Left lung (tissue), 10 donors: ENCODE results near the gene RFX5. TPM values are rescaled to one million over a fixed set of nuclear protein-coding genes. Genes with fewer than 3 reads are reported as not detected.
A peak's percentile ranks its signal among the peaks of the same experiment; 100 is the strongest.

Source experiments
- ATAC-seq: fragments of 200-7000 bp; cut with Tn5 transposase; one replicate; pipeline ENCODE4 v1.9.1; 2020; ENCODE audit warnings: moderate library complexity
- DNase-seq, 4 donors: peaks; one replicate each; pipeline ENCODE4 v3.0.0-alpha.2; 2013 to 2020
- H3K27ac ChIP-seq, 2 donors: fragments of 200-600 bp; sonication (generic) in 1 of 2; one replicate each; pipeline versions ENCODE4 v1.5.0 to v1.8.0; 2020 to 2021
- H3K27me3 ChIP-seq, 2 donors: fragments of 200-600 bp; sonication (generic) in 1 of 2; one replicate each; pipeline versions ENCODE4 v1.5.0 to v1.8.0; 2020 to 2021
- H3K36me3 ChIP-seq, 2 donors: fragments of 200-600 bp; sonication (generic) in 1 of 2; one replicate each; pipeline versions ENCODE4 v1.5.0 to v1.8.0; 2020 to 2021
- H3K4me1 ChIP-seq, 2 donors: fragments of 200-600 bp; one replicate each; pipeline ENCODE4 v1.8.0; 2021
- H3K4me3 ChIP-seq, 2 donors: fragments of 200-600 bp; sonication (generic) in 1 of 2; one replicate each; pipeline versions ENCODE4 v1.5.0 to v1.8.0; 2020 to 2021; ENCODE audit warnings: mild to moderate bottlenecking in 1 of 2
- H3K9me3 ChIP-seq, 2 donors: fragments of 200-600 bp; sonication (generic) in 1 of 2; one replicate each; pipeline versions ENCODE4 v1.5.0 to v1.8.0; 2020 to 2021
- CTCF ChIP-seq, 2 donors: fragments of 200-600 bp; sonication (generic) in 1 of 2; IDR thresholded peaks; one replicate each; pipeline versions ENCODE4 v1.5.0 to v1.8.0; 2021; ENCODE audit warnings: antibody characterized with exemption in 2 of 2
- intact Hi-C, 2 donors: fragments of 100-400 bp; cut with DNase I; formaldehyde crosslinking; loops; one replicate each; pipeline versions ENCODE4 v1.11.2 to v1.14.2; 2022
- polyA plus RNA-seq, 6 donors: library from polyadenylated mRNA; unstranded; fragments of 120-200 nt; gene quantifications; one replicate each; pipeline ENCODE4 v1.2.1, GENCODE V29; 2013; ENCODE audit not compliant: insufficient read length in 6 of 6
- total RNA-seq, 2 donors: library from RNA; stranded (reverse); fragmentation: NEBNext Ultra II Directional; extraction: Animal tissue kit (Norgen Biotek cat#: 25700); gene quantifications; one replicate each; pipeline ENCODE4 v1.2.1, GENCODE V29; 2021
- donor health status: DM: no; HTN: yes; CAD: no.
- donor health status: DM: no; HTN: no; CAD: no.

RFX5 gene
- total and polyA plus RNA-seq, 8 donors: 37.1 to 63.3 (median 43.7) TPM

GRCh38 chr1:151340870-151341754 lies 5.9 kb downstream of the RFX5 start:
- Histone ChIP-seq H3K4me3 (no peak overlapping the region), H3K27me3 (no peaks in the 10 kb centered on the region), H3K9me3 (no peaks in the 10 kb centered on the region), H3K27ac (peak overlapping the region in 1 of 2 donors; percentile 42), H3K4me1 (peaks cover 0 to 18% of the 10 kb centered on the region in 2 donors), H3K36me3 (peaks cover 0 to 34% of the 10 kb centered on the region in 2 donors)
- peak; percentile 70 to 72 for TF ChIP-seq CTCF (IDR thresholded peaks at IDR 0.05)
- intact Hi-C loops: no loop called here
- ATAC-seq (peak; percentile 87), DNase-seq (peak in 2 of 4 donors; percentile 65 to 82)

GRCh38 chr1:151336556-151336955 lies 10.5 kb downstream of the RFX5 start:
- no peaks in the 10 kb centered on the region for H3K27me3 ChIP-seq
- H3K4me1 ChIP-seq: peaks cover 0 to 7% of the 10 kb centered on the region in 2 donors
- no peak overlapping the region for H3K27ac ChIP-seq
- no peak overlapping the region for H3K4me3 ChIP-seq
- no peaks in the 10 kb centered on the region for H3K36me3 ChIP-seq
- DNase-seq (no peak), ATAC-seq (no peak)
- no peak for TF ChIP-seq CTCF (IDR thresholded peaks at IDR 0.05)
- H3K9me3 ChIP-seq: no peaks in the 10 kb centered on the region
- intact Hi-C loops: no loop called here

GRCh38 chr1:151334822-151335221 lies 12.2 kb downstream of the RFX5 start:
- DNase-seq (no peak), ATAC-seq (no peak)
- H3K4me1 ChIP-seq: no peaks in the 10 kb centered on the region
- H3K4me3 ChIP-seq: no peak overlapping the region
- no peaks in the 10 kb centered on the region for H3K27me3 ChIP-seq
- intact Hi-C loops: no loop called here
- H3K9me3 ChIP-seq: no peaks in the 10 kb centered on the region
- no peak overlapping the region for H3K27ac ChIP-seq
- no peaks in the 10 kb centered on the region for H3K36me3 ChIP-seq
- TF ChIP-seq CTCF (IDR thresholded peaks at IDR 0.05): no peak

GRCh38 chr1:151327903-151328674 lies 19.0 kb downstream of the RFX5 start:
- TF ChIP-seq CTCF (IDR thresholded peaks at IDR 0.05): no peak
- DNase-seq (peak in 2 of 4 donors; percentile 42 to 83), ATAC-seq (peak; percentile 14)
- Histone ChIP-seq H3K27ac (peak overlapping the region; percentile 95), H3K4me1 (peaks cover 15 to 43% of the 10 kb centered on the region in 2 donors), H3K27me3 (no peaks in the 10 kb centered on the region), H3K4me3 (peak overlapping the region; percentile 65 to 76), H3K9me3 (no peaks in the 10 kb centered on the region), H3K36me3 (peaks cover 0 to 23% of the 10 kb centered on the region in 2 donors)
- intact Hi-C loops: no loop called here
